OCI-LY3 (cell line): ENCODE results near the gene FSTL5.
A peak's percentile ranks its signal among the peaks of the same experiment; 100 is the strongest.

Source experiments
- H2AFZ ChIP-seq: fragments of 200-600, 300-600 bp; shearing (Covaris generic); 2 replicates; pipeline ENCODE4 v1.6.0; 2014; ENCODE audit warnings: antibody characterized with exemption, low read depth, low read length
- H3K27ac ChIP-seq: fragments of 200-600, 300-600 bp; sonication (generic); 2 replicates; pipeline ENCODE4 v1.5.1; 2014; ENCODE audit warnings: mild to moderate bottlenecking, low read length, moderate library complexity, mixed read lengths
- H3K27me3 ChIP-seq: fragments of 200-600, 300-600 bp; sonication (generic); 2 replicates; pipeline ENCODE4 v1.6.1; 2014; ENCODE audit warnings: low read depth, low read length, mixed read lengths
- H3K36me3 ChIP-seq: fragments of 200-600, 300-600 bp; sonication (generic); replicated peaks from 2 replicates; pipeline ENCODE3; 2014; ENCODE audit warnings: low read depth, low read length, mixed read lengths
- H3K4me1 ChIP-seq: fragments of 300-600, 200-600 bp; sonication (generic); 2 replicates; pipeline ENCODE4 v1.6.1; 2014; ENCODE audit warnings: low read length, mixed read lengths
- H3K4me2 ChIP-seq: fragments of 200-600, 300-600 bp; sonication (generic); 2 replicates; pipeline ENCODE4 v1.6.1; 2014; ENCODE audit warnings: low read length, mixed read lengths
- H3K4me3 ChIP-seq: fragments of 300-600, 200-600 bp; sonication (generic); 2 replicates; pipeline ENCODE4 v1.5.1; 2014; ENCODE audit warnings: antibody characterized with exemption, mild to moderate bottlenecking, low read length, moderate library complexity
- H3K79me2 ChIP-seq: fragments of 300-600, 200-600 bp; shearing (Covaris generic); 2 replicates; pipeline ENCODE4 v1.6.1; 2014; ENCODE audit warnings: mild to moderate bottlenecking, low read length, mixed read lengths
- H3K9ac ChIP-seq: fragments of 300-600, 200-600 bp; shearing (Covaris generic); 2 replicates; pipeline ENCODE4 v1.6.0; 2014; ENCODE audit warnings: mild to moderate bottlenecking, low read length, moderate library complexity
- H3K9me3 ChIP-seq: fragments of 200-600, 300-600 bp; shearing (Covaris generic); 2 replicates; pipeline ENCODE4 v1.6.1; 2014; ENCODE audit warnings: low read length, mixed read lengths; ENCODE audit not compliant: insufficient read depth
- H4K20me1 ChIP-seq: fragments of 200-600, 300-600 bp; sonication (generic); 2 replicates; pipeline ENCODE4 v1.6.1; 2016; ENCODE audit warnings: low read length, mixed read lengths; ENCODE audit not compliant: insufficient read depth
- EZH2phosphoT487 ChIP-seq: fragments of 200-600 bp; shearing (Covaris generic); IDR thresholded peaks from 2 replicates; pipeline ENCODE4 v1.6.1; 2018; ENCODE audit warnings: antibody characterized with exemption, mixed run types, low read depth
- TF ChIP-seq, protein P1 (sequence below): fragments of 200-600, 300-600 bp; sonication (generic); IDR thresholded peaks from 2 replicates; pipeline ENCODE4 v1.5.1; 2014; ENCODE audit warnings: antibody characterized with exemption, low read length, low read depth

The FSTL5 gene

GRCh38 chr4:161929956-161930355 lies 233.8 kb downstream of the FSTL5 start:
- peaks cover 10% of the 10 kb centered on the region for H3K4me1 ChIP-seq
- no peak overlapping the region for H3K9ac ChIP-seq
- H3K27me3 ChIP-seq = no peaks in the 10 kb centered on the region
- no peak overlapping the region for H3K27ac ChIP-seq
- H3K4me2 ChIP-seq = no peak overlapping the region
- no peak overlapping the region for H2AFZ ChIP-seq
- H3K9me3 ChIP-seq = no peaks in the 10 kb centered on the region
- H3K36me3 ChIP-seq = no peaks in the 10 kb centered on the region
- TF ChIP-seq EZH2phosphoT487 = no peak
- TF ChIP-seq, protein P1, sequence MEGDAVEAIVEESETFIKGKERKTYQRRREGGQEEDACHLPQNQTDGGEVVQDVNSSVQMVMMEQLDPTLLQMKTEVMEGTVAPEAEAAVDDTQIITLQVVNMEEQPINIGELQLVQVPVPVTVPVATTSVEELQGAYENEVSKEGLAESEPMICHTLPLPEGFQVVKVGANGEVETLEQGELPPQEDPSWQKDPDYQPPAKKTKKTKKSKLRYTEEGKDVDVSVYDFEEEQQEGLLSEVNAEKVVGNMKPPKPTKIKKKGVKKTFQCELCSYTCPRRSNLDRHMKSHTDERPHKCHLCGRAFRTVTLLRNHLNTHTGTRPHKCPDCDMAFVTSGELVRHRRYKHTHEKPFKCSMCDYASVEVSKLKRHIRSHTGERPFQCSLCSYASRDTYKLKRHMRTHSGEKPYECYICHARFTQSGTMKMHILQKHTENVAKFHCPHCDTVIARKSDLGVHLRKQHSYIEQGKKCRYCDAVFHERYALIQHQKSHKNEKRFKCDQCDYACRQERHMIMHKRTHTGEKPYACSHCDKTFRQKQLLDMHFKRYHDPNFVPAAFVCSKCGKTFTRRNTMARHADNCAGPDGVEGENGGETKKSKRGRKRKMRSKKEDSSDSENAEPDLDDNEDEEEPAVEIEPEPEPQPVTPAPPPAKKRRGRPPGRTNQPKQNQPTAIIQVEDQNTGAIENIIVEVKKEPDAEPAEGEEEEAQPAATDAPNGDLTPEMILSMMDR = no peak
- no peaks in the 10 kb centered on the region for H3K79me2 ChIP-seq
- H3K4me3 ChIP-seq = no peak overlapping the region
- no peaks in the 10 kb centered on the region for H4K20me1 ChIP-seq

DNA sequence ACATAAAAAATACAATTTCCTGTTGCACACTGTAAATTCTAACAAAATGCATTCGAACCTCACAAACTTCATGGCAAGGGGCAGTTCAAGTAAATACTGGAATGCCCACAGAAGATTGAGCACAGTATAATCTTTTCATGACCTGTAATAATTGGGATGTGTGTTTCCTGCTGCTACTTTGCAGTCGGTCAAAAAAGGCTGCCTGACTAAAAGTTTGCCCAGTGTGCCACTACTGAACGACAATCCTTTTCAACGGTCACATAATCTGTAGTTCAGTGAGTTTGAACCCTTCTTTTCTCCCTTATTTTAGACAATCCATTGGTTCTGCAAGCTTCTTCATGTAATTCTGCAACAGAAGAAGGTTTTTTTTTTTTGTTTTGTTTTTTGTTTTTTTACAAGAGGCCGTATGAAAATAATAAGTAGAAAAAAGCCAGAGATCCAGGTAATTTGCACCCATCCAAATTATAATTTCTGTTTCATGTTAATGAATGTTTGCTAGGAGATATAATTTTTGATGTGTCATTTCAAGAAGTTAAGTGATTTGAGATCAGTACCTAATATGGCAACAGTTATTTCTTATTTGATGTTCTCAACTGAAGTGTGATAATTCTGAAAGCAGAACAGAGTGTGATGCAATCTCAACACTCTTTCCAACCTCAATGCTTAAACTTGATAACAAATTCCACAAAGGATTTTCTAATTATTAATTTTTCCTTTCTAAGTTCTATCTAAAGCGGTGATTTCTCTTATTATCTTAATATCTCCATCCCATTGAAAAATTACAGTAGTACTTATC lies 237.6 kb downstream of the FSTL5 start:
- Histone ChIP-seq H3K4me1 (peaks cover 10% of the 10 kb centered on the region), H3K27me3 (no peaks in the 10 kb centered on the region), H3K9me3 (no peaks in the 10 kb centered on the region), H3K36me3 (no peaks in the 10 kb centered on the region), H3K4me2 (peak overlapping the region; percentile 4; the same call in 1 of the 2 replicates), H2AFZ (no peak overlapping the region), H3K9ac (no peak overlapping the region), H3K79me2 (no peaks in the 10 kb centered on the region), H3K27ac (no peak overlapping the region), H4K20me1 (no peaks in the 10 kb centered on the region), H3K4me3 (no peak overlapping the region)
- TF ChIP-seq, protein P1 = no peak
- TF ChIP-seq EZH2phosphoT487 = no peak

DNA sequence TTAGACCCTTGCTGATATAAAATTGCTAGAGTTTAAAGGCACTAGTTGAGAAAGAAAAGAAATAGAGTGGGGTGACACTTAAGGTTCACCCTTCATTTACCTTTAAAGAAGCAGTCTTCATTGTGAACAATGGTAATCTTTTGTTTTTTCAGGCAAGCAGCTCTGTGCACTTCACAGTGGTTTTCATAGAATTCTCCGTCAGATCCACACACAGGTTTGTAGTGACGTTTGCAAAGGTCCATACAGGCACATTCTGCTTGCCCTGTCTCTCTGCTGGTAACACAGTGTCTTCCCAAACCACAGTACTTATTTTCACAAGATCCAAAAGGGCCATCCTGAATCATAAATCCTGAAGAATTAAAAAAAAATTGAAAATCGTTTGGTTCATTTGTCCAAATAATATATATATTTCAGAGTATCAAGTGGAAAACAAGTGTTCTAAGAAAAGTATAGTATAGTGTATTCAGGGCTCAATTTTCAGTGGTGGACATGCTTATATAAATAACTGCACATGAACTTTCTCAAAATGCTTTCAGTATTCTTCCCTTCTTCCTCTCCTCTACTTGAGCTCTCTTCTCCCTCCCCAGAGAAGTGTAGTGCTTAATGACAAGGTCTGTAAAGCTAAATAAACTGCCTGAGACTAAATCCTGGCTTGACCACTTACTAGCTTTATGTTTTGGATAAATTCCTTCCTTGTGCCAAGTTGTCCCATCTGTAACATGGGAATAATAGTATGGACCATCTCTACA lies 243.3 kb downstream of the FSTL5 start:
- Histone ChIP-seq H3K9ac (no peak overlapping the region), H3K9me3 (no peaks in the 10 kb centered on the region), H4K20me1 (no peaks in the 10 kb centered on the region), H3K4me3 (no peak overlapping the region), H3K27me3 (no peaks in the 10 kb centered on the region), H3K4me2 (no peak overlapping the region), H3K4me1 (peaks cover 21% of the 10 kb centered on the region), H3K79me2 (no peaks in the 10 kb centered on the region), H3K27ac (no peak overlapping the region), H2AFZ (no peak overlapping the region), H3K36me3 (no peaks in the 10 kb centered on the region)
- no peak for TF ChIP-seq EZH2phosphoT487
- TF ChIP-seq, protein P1 = no peak
